Psoas muscle (tissue), 8 donors: ENCODE measurements around the gene LYL1. TPM values are rescaled to one million over a fixed set of nuclear protein-coding genes. Genes with fewer than 3 reads are reported as not detected.
A peak's percentile ranks its signal among the peaks of the same experiment; 100 is the strongest.

Experiments used
- ATAC-seq, 4 donors: fragments of 200-7000 bp; cut with Tn5 transposase; one replicate each; pipeline ENCODE4 v1.9.1; 2020; ENCODE audit warnings: moderate library complexity in 3 of 4, mild to moderate bottlenecking in 2 of 4
- DNase-seq, 2 donors: peaks; one replicate each; pipeline ENCODE4 v3.0.0-alpha.2; 2020
- H3K27ac ChIP-seq: fragments of 200-600 bp; one replicate; pipeline ENCODE4 v1.8.0; 2022
- H3K27me3 ChIP-seq, 3 donors: fragments of 200-600 bp in 1 of 3; one replicate each; pipeline versions ENCODE4 v1.6.1 to v1.8.0; 2013 to 2022; ENCODE audit warnings: low read length in 2 of 3, mild to moderate bottlenecking in 2 of 3, moderate library complexity in 1 of 3; ENCODE audit not compliant: insufficient read depth in 3 of 3
- H3K36me3 ChIP-seq, 2 donors: fragments of 200-600 bp in 1 of 2; one replicate each; pipeline versions ENCODE4 v1.6.1 to v1.8.0; 2013 to 2022; ENCODE audit warnings: low read depth in 1 of 2, mild to moderate bottlenecking in 1 of 2, moderate library complexity in 1 of 2; ENCODE audit not compliant: insufficient read depth in 1 of 2
- H3K4me1 ChIP-seq: fragments of 200-600 bp; one replicate; pipeline ENCODE4 v1.8.0; 2022
- H3K4me3 ChIP-seq: fragments of 200-600 bp; one replicate; pipeline ENCODE4 v1.8.0; 2022; ENCODE audit warnings: mild to moderate bottlenecking
- H3K9me3 ChIP-seq: fragments of 200-600 bp; one replicate; pipeline ENCODE4 v1.8.0; 2022
- WGBS, 3 donors: extraction: QIAGEN DNeasy Blood & Tissue Kit; methylation state at CpG; one replicate each; pipeline versions ENCODE4 v1.1.6 to v1.1.7; 2013; 5-methylcytosine and 5-hydroxymethylcytosine counted together
- intact Hi-C, 2 donors: fragments of 100-400 bp; cut with DNase I; formaldehyde crosslinking; loops; one replicate each; pipeline versions ENCODE4 v1.11.0 to v1.14.2; 2022
- polyA plus RNA-seq, 3 donors: library from polyadenylated mRNA; stranded (reverse); fragments of 200-250 nt; gene quantifications; one replicate each; pipeline ENCODE4 v1.2.3, GENCODE V29; 2013
- total RNA-seq, 4 donors: library from RNA; stranded (reverse); fragmentation: NEBNext Ultra II Directional in 2 of 4; extraction: Animal tissue kit (Norgen Biotek cat#: 25700) in 2 of 4; gene quantifications; one replicate each; pipeline versions ENCODE4 v1.2.1 to v1.2.4, GENCODE V29; 2021 to 2023
- TF ChIP-seq, protein P1 (sequence below): fragments of 200-600 bp; IDR thresholded peaks from one replicate; pipeline ENCODE4 v1.8.0; 2022; ENCODE audit warnings: antibody characterized with exemption
- donor health status: healthy with polysubstance abuse.
- donor health status: DM: no; HTN: no; CAD: no; lungs with moderate emphysema.
- donor health status: Bipolar disorder and iron deficiency.
- donor health status: healthy.
- donor health status: DM: yes; HTN: yes; CAD: no.
- donor health status: DM: no; HTN: no; CAD: no.
- donor health status: DM: no; HTN: no; CAD: no.
- donor health status: DM: yes; HTN: yes; CAD: no.

LYL1 gene
- total and polyA plus RNA-seq, 7 donors, result 1.1 to 4.6 (median 2.7) TPM

DNA sequence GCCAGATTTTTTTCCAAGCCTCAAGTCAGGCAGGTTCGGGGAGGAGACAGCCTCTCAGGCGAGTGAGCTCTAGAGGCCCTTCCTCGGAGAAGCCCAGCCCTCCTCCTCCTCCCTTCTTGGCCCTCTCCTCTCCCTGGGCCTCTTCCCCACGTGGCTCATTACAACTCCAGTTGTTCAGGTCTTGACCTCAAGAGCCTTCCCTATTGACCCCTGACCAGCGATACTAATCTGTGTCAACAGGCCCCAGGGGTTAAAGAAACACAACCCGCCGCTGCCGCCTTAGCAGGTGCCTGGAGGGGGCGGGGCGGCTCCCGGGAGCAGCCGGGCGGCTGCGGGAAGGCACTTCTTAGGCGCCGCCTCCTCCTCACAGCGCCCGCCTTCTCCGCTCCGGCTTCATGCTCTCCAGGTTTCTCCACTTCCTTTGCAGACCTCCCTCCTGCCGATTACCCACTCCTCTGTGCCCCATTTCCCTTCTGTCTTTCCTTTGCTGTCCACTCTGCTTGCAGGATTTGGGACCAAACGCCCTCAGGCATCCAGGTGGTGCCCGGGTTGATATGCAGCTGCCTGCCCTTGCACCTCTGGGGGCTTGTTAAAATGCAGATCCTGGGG lies 51.0 kb downstream of the LYL1 start:
- H3K36me3 ChIP-seq, result no peaks in the 10 kb centered on the region
- intact Hi-C loops, result no loop called here
- no peaks in the 10 kb centered on the region for H3K27me3 ChIP-seq
- TF ChIP-seq, protein P1, sequence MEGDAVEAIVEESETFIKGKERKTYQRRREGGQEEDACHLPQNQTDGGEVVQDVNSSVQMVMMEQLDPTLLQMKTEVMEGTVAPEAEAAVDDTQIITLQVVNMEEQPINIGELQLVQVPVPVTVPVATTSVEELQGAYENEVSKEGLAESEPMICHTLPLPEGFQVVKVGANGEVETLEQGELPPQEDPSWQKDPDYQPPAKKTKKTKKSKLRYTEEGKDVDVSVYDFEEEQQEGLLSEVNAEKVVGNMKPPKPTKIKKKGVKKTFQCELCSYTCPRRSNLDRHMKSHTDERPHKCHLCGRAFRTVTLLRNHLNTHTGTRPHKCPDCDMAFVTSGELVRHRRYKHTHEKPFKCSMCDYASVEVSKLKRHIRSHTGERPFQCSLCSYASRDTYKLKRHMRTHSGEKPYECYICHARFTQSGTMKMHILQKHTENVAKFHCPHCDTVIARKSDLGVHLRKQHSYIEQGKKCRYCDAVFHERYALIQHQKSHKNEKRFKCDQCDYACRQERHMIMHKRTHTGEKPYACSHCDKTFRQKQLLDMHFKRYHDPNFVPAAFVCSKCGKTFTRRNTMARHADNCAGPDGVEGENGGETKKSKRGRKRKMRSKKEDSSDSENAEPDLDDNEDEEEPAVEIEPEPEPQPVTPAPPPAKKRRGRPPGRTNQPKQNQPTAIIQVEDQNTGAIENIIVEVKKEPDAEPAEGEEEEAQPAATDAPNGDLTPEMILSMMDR, result no peak
- H3K4me3 ChIP-seq, result peak overlapping the region; percentile 50
- H3K9me3 ChIP-seq, result no peaks in the 10 kb centered on the region
- peak overlapping the region; percentile 81 for H3K27ac ChIP-seq
- peaks cover 94% of the 10 kb centered on the region for H3K4me1 ChIP-seq
- DNase-seq (peak; percentile 74 to 88), ATAC-seq (peak; percentile 70 to 82 (median 79))
- 1 to 4% (median 3%) methylated on average over 18 to 23 of the region's 23 CpGs for WGBS, 3 donors

GRCh38 chr19:13050274-13050673 lies 52.4 kb downstream of the LYL1 start:
- H3K4me1 ChIP-seq, result peaks cover 94% of the 10 kb centered on the region
- H3K9me3 ChIP-seq, result no peaks in the 10 kb centered on the region
- no peaks in the 10 kb centered on the region for H3K36me3 ChIP-seq

More at GRCh38 chr19:13050274-13050673, 52.4 kb downstream of the LYL1 start:
- TF ChIP-seq, protein P1, result no peak
- DNase-seq (no peak), ATAC-seq (no peak)
- Histone ChIP-seq H3K27ac (peak overlapping the region; percentile 81), H3K27me3 (no peaks in the 10 kb centered on the region), H3K4me3 (no peak overlapping the region)
- WGBS, 3 donors, result 13 to 35% (median 17%) methylated on average over 4 of the region's 4 CpGs
- intact Hi-C loops, result no loop called here

Other genes with a start within 250 kb of the LYL1 start
- gene DNASE2, start 221.4 kb downstream of the LYL1 start, total RNA-seq, result 10 to 100 TPM in 2 of 4 donors, 1 to 10 TPM in 2; 5.5 to 23.0 (median 13.1) TPM
- gene DNASE2, start 221.4 kb downstream of the LYL1 start, polyA plus RNA-seq, result 10 to 100 TPM in 1 of 3 donors, 1 to 10 TPM in 2; 5.9 to 14.8 (median 7.5) TPM
- gene KLF1, start 215.7 kb downstream of the LYL1 start, total RNA-seq, result under 1 TPM in 2 of 4 donors, not detected in 2; 0.34 to 0.37 TPM
- gene KLF1, start 215.7 kb downstream of the LYL1 start, polyA plus RNA-seq, result under 1 TPM in 1 of 3 donors, not detected in 2; 0.18 TPM
- gene GCDH, start 211.7 kb downstream of the LYL1 start, total RNA-seq, result 10 to 100 TPM; 18.9 to 45.2 (median 31.2) TPM
- gene GCDH, start 211.7 kb downstream of the LYL1 start, polyA plus RNA-seq, result 10 to 100 TPM; 21.1 to 28.8 (median 21.9) TPM
- not detected for gene SYCE2, start 183.6 kb downstream of the LYL1 start, total RNA-seq
- gene SYCE2, start 183.6 kb downstream of the LYL1 start, polyA plus RNA-seq, result under 1 TPM in 1 of 3 donors, not detected in 2; 0.05 TPM
- 10 to 100 TPM; 45.9 to 65.1 (median 59.1) TPM for gene FARSA, start 169.1 kb downstream of the LYL1 start, total RNA-seq
- gene FARSA, start 169.1 kb downstream of the LYL1 start, polyA plus RNA-seq, result 100 to 1,000 TPM in 1 of 3 donors, 10 to 100 TPM in 2; 61.6 to 161 (median 93.3) TPM
- 100 to 1,000 TPM; 124 to 219 (median 175) TPM for gene CALR, start 164.2 kb downstream of the LYL1 start, total RNA-seq
- 100 to 1,000 TPM; 134 to 273 (median 146) TPM for gene CALR, start 164.2 kb downstream of the LYL1 start, polyA plus RNA-seq
- 100 to 1,000 TPM; 424 to 704 (median 500) TPM for gene RAD23A, start 157.0 kb downstream of the LYL1 start, total RNA-seq
- 100 to 1,000 TPM; 403 to 801 (median 728) TPM for gene RAD23A, start 157.0 kb downstream of the LYL1 start, polyA plus RNA-seq
- 10 to 100 TPM; 22.4 to 35.6 (median 29.3) TPM for gene GADD45GIP1, start 145.6 kb downstream of the LYL1 start, total RNA-seq
- 100 to 1,000 TPM in 1 of 3 donors, 10 to 100 TPM in 2; 50.6 to 119 (median 62.5) TPM for gene GADD45GIP1, start 145.6 kb downstream of the LYL1 start, polyA plus RNA-seq
- under 1 TPM in 1 of 4 donors, not detected in 3; 0.26 TPM for gene DAND5, start 133.3 kb downstream of the LYL1 start, total RNA-seq
- gene DAND5, start 133.3 kb downstream of the LYL1 start, polyA plus RNA-seq, result not detected
- gene NFIX, start 107.4 kb downstream of the LYL1 start, total RNA-seq, result 100 to 1,000 TPM; 220 to 347 (median 268) TPM
- gene NFIX, start 107.4 kb downstream of the LYL1 start, polyA plus RNA-seq, result 100 to 1,000 TPM in 1 of 3 donors, 10 to 100 TPM in 2; 22.2 to 158 (median 43.8) TPM
- 10 to 100 TPM; 31.6 to 45.3 (median 35.1) TPM for gene TRMT1, start 13.9 kb upstream of the LYL1 start, total RNA-seq
- gene TRMT1, start 13.9 kb upstream of the LYL1 start, polyA plus RNA-seq, result 10 to 100 TPM; 42.3 to 87.1 (median 45.4) TPM
- gene NACC1, start 15.4 kb upstream of the LYL1 start, total RNA-seq, result 10 to 100 TPM; 32.1 to 48.9 (median 37.9) TPM
- gene NACC1, start 15.4 kb upstream of the LYL1 start, polyA plus RNA-seq, result 10 to 100 TPM; 11.9 to 63.4 (median 45.8) TPM
- gene STX10, start 47.5 kb upstream of the LYL1 start, total RNA-seq, result 10 to 100 TPM; 18.5 to 20.4 (median 19.3) TPM
- gene STX10, start 47.5 kb upstream of the LYL1 start, polyA plus RNA-seq, result 10 to 100 TPM; 34.5 to 63.3 (median 43.6) TPM
- gene IER2, start 47.6 kb upstream of the LYL1 start, total RNA-seq, result 10 to 100 TPM; 16.8 to 31.2 (median 29.9) TPM
- 10 to 100 TPM; 12.9 to 62.7 (median 18.2) TPM for gene IER2, start 47.6 kb upstream of the LYL1 start, polyA plus RNA-seq